Activated CD8-positive, alpha-beta T cell treated with anti-CD3 and anti-CD28 coated beads for 36 hours (primary cell): ENCODE results near the gene GREB1L. TPM values are rescaled to one million over a fixed set of nuclear protein-coding genes. Genes with fewer than 3 reads are reported as not detected.

Experiments
- ATAC-seq: fragments of 200-7000 bp; cut with Tn5 transposase; one replicate; pipeline ENCODE4 v1.10.0; 2021; ENCODE audit warnings: mild to moderate bottlenecking, moderate library complexity
- CTCF ChIA-PET: fragments of 350-600 bp; sonication (Branson Sonifier 250); formaldehyde crosslinking; loops from one replicate; lab custom pipeline; 2021; ENCODE audit warnings: antibody characterized with exemption; lab: Charles Lee
- POLR2A ChIA-PET: fragments of 350-600 bp; sonication (Branson Sonifier 250); formaldehyde crosslinking; loops from one replicate; lab custom pipeline; 2021; ENCODE audit warnings: antibody characterized with exemption; lab: Charles Lee
- DNase-seq: peaks from one replicate; pipeline ENCODE4 v3.0.0-alpha.2; 2020
- H3K27ac Mint-ChIP-seq: one replicate; pipeline ENCODE4 v1.8.0; 2021; ENCODE audit warnings: mild to moderate bottlenecking, mixed read lengths
- H3K27me3 Mint-ChIP-seq: one replicate; pipeline ENCODE4 v1.8.0; 2021; ENCODE audit warnings: mixed read lengths
- H3K36me3 Mint-ChIP-seq: one replicate; pipeline ENCODE4 v1.8.0; 2021; ENCODE audit warnings: low read depth, mixed read lengths
- H3K4me1 Mint-ChIP-seq: one replicate; pipeline ENCODE4 v1.8.0; 2021; ENCODE audit warnings: low read depth, mixed read lengths
- H3K4me3 Mint-ChIP-seq: one replicate; pipeline ENCODE4 v1.8.0; 2021; ENCODE audit warnings: mild to moderate bottlenecking, moderate library complexity, mixed read lengths
- H3K9me3 Mint-ChIP-seq: one replicate; pipeline ENCODE4 v1.8.0; 2021; ENCODE audit warnings: mixed read lengths
- intact Hi-C: fragments of 100-400 bp; cut with micrococcal nuclease; formaldehyde crosslinking; loops from one replicate; pipeline ENCODE4 v1.10.0; 2022
- total RNA-seq, 2 experiments: library from RNA; stranded (reverse); gene quantifications; one replicate each; pipeline ENCODE4 v1.2.3, GENCODE V29; 2021
- TF ChIP-seq, protein P1 (sequence below): fragments of 200-600 bp; IDR thresholded peaks from one replicate; pipeline ENCODE4 v1.8.0; 2022; ENCODE audit warnings: antibody characterized with exemption, mild to moderate bottlenecking

The GREB1L gene
- total RNA-seq, 2 experiments from 2014 or later = not detected

GRCh38 chr18:21444465-21445212 is 202.6 kb downstream of the GREB1L start:
- ATAC-seq (no peak), DNase-seq (peak; percentile 15)
- intact Hi-C loops = no loop called here
- TF ChIP-seq, protein P1, sequence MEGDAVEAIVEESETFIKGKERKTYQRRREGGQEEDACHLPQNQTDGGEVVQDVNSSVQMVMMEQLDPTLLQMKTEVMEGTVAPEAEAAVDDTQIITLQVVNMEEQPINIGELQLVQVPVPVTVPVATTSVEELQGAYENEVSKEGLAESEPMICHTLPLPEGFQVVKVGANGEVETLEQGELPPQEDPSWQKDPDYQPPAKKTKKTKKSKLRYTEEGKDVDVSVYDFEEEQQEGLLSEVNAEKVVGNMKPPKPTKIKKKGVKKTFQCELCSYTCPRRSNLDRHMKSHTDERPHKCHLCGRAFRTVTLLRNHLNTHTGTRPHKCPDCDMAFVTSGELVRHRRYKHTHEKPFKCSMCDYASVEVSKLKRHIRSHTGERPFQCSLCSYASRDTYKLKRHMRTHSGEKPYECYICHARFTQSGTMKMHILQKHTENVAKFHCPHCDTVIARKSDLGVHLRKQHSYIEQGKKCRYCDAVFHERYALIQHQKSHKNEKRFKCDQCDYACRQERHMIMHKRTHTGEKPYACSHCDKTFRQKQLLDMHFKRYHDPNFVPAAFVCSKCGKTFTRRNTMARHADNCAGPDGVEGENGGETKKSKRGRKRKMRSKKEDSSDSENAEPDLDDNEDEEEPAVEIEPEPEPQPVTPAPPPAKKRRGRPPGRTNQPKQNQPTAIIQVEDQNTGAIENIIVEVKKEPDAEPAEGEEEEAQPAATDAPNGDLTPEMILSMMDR = peak; percentile 66
- Mint-ChIP-seq H3K27me3 (peaks cover 11% of the 10 kb centered on the region), H3K36me3 (no peaks in the 10 kb centered on the region), H3K27ac (no peak overlapping the region), H3K9me3 (no peaks in the 10 kb centered on the region), H3K4me1 (no peaks in the 10 kb centered on the region), H3K4me3 (no peak overlapping the region)
- CTCF ChIA-PET = interaction anchor here (0.6 to 3.5 kb wide), 4 partner anchors 9 to 250 kb away, joined by 3 to 26 read pairs (median 3); no protein-coding TSS in a partner anchor
- POLR2A ChIA-PET = no interaction called here

DNA sequence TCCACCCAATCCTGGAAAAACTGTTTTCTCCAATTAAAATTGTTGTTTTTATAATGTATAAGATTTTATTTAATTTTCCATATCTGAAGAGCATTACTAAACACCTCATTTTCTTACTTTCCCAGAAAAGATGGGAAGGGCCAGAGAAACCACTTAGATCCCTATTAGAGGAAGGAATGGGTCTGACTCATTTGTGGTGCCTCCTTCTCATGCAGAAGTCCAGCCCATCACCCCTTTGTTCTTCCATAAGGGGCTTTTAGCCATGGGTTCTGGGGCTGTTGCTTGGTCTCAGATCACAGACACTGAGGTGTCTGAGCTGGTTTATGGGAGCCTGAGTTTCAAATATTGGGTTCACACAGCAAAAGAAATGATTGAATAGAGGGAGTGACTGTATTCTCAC is 206.3 kb downstream of the GREB1L start:
- TF ChIP-seq, protein P1 = no peak
- Mint-ChIP-seq H3K4me3 (no peak overlapping the region), H3K36me3 (no peaks in the 10 kb centered on the region), H3K27me3 (peaks cover 17% of the 10 kb centered on the region), H3K27ac (no peak overlapping the region), H3K4me1 (no peaks in the 10 kb centered on the region), H3K9me3 (no peaks in the 10 kb centered on the region)
- ChIA-PET CTCF (no interaction called here), POLR2A (no interaction called here)
- DNase-seq (no peak), ATAC-seq (no peak)
- intact Hi-C loops = no loop called here

DNA sequence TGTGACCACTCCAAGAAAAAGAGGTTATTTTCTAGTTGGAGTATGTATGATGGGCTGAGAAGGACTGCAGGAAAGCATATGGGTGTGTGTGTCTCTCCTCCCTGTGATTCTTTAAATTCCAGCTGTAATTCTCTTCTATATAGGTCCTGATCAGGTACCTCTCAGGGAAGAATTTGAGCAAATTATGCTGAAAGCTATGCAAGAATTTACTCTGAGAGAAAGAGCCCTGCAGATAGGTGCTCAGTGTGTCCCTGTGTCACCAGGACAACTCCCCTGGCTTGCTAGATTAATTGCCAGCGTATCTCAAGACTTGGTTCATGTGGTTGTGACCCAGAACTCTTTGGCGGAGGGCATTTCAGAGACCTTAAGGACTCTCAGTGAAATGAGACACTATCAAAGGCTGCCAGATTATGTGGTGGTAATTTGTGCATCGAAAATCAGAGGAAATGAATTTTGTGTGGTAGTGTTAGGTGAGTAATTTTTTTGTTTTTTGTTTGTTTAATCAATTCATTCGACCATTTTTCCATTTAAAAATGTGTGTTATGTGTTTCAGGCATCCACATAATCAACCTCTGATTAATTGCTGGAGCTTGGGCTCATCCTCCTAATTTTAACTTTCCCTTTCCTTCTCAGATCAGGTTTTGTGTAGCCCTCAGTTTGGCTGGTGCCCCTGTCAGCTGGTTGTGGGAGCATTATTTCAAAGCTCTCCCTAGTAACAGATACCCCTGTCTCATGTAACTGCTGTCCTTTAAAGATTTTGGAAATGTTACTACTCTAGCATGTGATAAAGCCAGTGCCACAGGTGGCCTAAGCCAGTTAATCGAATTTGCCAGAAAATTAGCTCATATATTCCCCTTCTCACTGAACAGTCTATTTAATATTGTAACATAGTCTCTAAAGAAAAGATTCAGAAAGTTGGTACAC is 207.6 kb downstream of the GREB1L start:
- H3K9me3 Mint-ChIP-seq = no peaks in the 10 kb centered on the region
- no peak for ATAC-seq
- CTCF ChIA-PET = interaction anchor here (1.4 to 2.2 kb wide), 2 partner anchors 8 to 255 kb away, joined by 5 to 6 read pairs; no protein-coding TSS in a partner anchor

DNA sequence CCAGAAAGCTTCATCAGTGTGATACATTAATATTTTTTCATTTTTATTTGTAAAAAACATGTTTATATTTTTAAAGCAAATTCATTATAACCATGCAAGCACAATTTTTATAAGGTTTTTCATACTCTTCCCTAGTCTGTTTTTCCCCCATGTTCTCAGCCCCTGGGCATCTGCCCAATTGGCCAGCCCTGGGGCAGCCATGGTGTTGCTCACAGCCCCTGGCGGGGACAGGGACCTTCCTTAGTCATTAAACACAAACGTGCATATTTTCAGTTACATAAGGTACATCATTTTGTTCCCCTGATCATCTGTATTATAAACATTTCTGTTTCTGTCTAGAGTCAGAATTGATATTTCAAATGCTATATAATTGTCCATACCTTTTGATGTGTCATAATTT is 208.5 kb downstream of the GREB1L start:
- ATAC-seq (no peak), DNase-seq (no peak)
- intact Hi-C loops = no loop called here
- H3K4me3 Mint-ChIP-seq = no peak overlapping the region
- no peaks in the 10 kb centered on the region for H3K9me3 Mint-ChIP-seq
- no peaks in the 10 kb centered on the region for H3K4me1 Mint-ChIP-seq
- ChIA-PET POLR2A (no interaction called here), CTCF (interaction anchor here (1.4 to 2.2 kb wide), 2 partner anchors 9 to 256 kb away, joined by 5 to 6 read pairs; no protein-coding TSS in a partner anchor)
- no peak overlapping the region for H3K27ac Mint-ChIP-seq
- peaks cover 13% of the 10 kb centered on the region for H3K27me3 Mint-ChIP-seq
- TF ChIP-seq, protein P1 = no peak
- no peaks in the 10 kb centered on the region for H3K36me3 Mint-ChIP-seq

More for the DNA sequence above, 207.6 kb downstream of the GREB1L start:
- Mint-ChIP-seq H3K27me3 (peaks cover 13% of the 10 kb centered on the region), H3K4me1 (no peaks in the 10 kb centered on the region), H3K27ac (no peak overlapping the region), H3K36me3 (no peaks in the 10 kb centered on the region), H3K4me3 (no peak overlapping the region)
- no peak for DNase-seq
- TF ChIP-seq, protein P1 = no peak
- POLR2A ChIA-PET = no interaction called here
- intact Hi-C loops = no loop called here
